Subcutaneous abdominal adipose tissue (tissue), 5 donors: Measurements from ENCODE around the gene MACROD2.

Source experiments
- H3K27ac ChIP-seq: one replicate; pipeline ENCODE4 v1.7.0; 2013; ENCODE audit warnings: low read depth, mild to moderate bottlenecking, inconsistent platforms, low read length, moderate library complexity
- H3K27me3 ChIP-seq, 5 donors: one replicate each; pipeline ENCODE4 v1.7.0; 2013; ENCODE audit warnings: low read length in 5 of 5, inconsistent platforms in 1 of 5; ENCODE audit not compliant: control insufficient read depth in 5 of 5, insufficient read depth in 4 of 5
- H3K36me3 ChIP-seq, 5 donors: one replicate each; pipeline ENCODE4 v1.7.0; 2013; ENCODE audit warnings: low read length in 5 of 5; ENCODE audit not compliant: control insufficient read depth in 5 of 5, insufficient read depth in 5 of 5
- H3K4me1 ChIP-seq, 5 donors: one replicate each; pipeline ENCODE4 v1.7.0; 2013; ENCODE audit warnings: low read length in 5 of 5, mild to moderate bottlenecking in 3 of 5, moderate library complexity in 1 of 5; ENCODE audit not compliant: control insufficient read depth in 5 of 5, insufficient read depth in 5 of 5
- H3K4me3 ChIP-seq, 5 donors: one replicate each; pipeline ENCODE4 v1.7.0; 2013; ENCODE audit warnings: low read length in 5 of 5, low read depth in 1 of 5
- H3K9ac ChIP-seq, 5 donors: one replicate each; pipeline ENCODE4 v1.7.0; 2013; ENCODE audit warnings: low read length in 5 of 5, mild to moderate bottlenecking in 4 of 5, moderate library complexity in 3 of 5
- H3K9me3 ChIP-seq, 5 donors: one replicate each; pipeline ENCODE4 v1.7.0; 2013; ENCODE audit warnings: low read length in 5 of 5; ENCODE audit not compliant: control insufficient read depth in 5 of 5
- donor health status: healthy.
- donor health status: healthy.
- donor health status: healthy.
- donor health status: healthy.
- donor health status: healthy.

MACROD2 gene

DNA sequence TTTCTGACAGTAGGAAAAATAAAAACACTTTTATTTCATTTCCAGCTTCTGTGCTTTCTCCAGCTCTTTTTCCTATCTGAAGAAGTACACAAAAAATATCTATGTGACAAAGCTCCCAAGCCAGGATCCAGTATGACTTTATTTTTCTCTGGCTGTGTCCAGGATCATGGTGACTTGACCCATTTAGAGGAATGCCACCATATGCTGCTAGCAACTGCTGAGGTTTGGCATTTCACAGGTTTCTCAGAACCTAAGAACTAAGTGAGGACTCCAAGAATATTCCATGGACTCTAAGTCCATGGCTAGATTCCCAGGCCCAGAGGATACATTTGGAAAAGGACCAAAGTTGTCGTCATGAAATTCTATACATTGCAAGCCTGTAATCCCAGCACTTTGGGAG, 1218.7 kb downstream of the MACROD2 start:
- H3K27ac ChIP-seq: no peak overlapping the region
- H3K9me3 ChIP-seq: peaks cover 0 to 4% (median 0%) of the 10 kb centered on the region in 5 donors
- H3K36me3 ChIP-seq: no peaks in the 10 kb centered on the region
- no peak overlapping the region for H3K9ac ChIP-seq
- no peaks in the 10 kb centered on the region for H3K27me3 ChIP-seq
- H3K4me1 ChIP-seq: no peaks in the 10 kb centered on the region
- no peak overlapping the region for H3K4me3 ChIP-seq

- no peak overlapping the region for H3K4me3 ChIP-seq
- H3K9me3 ChIP-seq: no peaks in the 10 kb centered on the region
- H3K27ac ChIP-seq: no peak overlapping the region
- no peaks in the 10 kb centered on the region for H3K4me1 ChIP-seq
- H3K36me3 ChIP-seq: no peaks in the 10 kb centered on the region
- H3K9ac ChIP-seq: no peak overlapping the region
- H3K27me3 ChIP-seq: no peaks in the 10 kb centered on the region
These were observed 1224.8 kb downstream of the MACROD2 start for GRCh38 chr20:15220009-15220656.

DNA sequence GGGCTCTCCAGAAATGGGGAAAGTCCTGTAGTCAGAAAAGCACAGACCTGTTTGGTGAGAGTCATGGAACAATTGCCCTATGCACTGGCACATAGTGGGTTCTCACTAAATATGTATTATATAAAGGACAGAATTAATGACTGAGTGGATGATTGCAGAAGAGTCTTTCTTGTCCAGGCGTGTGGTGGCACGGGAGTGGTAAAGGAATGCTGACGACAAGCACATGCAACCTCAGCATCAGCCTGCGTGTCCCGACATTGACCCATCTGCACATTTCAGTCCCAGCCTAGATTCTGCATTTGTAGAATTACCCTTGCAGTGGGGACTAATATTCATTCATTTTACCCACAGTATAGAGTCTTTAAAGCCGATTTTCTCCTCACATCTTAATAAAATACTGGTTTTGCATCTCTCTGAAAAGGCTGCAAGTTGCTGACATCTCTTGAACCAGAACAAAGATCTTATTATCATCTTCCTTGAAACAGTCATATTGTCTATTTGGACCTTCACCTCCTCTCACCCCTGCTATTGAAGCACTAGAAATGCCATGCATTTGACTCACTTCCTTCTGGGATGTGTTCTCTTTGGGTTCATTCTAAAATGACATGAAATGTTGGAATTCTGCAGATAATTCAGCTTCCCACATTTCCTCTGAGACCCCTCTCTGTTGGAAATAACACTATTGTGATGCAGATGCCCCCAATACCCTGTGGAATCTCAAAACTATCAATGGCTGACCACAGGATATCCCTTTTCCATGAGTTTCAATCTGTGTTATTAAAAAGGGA, 1225.7 kb downstream of the MACROD2 start:
- no peak overlapping the region for H3K9ac ChIP-seq
- no peaks in the 10 kb centered on the region for H3K9me3 ChIP-seq
- H3K27me3 ChIP-seq: no peaks in the 10 kb centered on the region
- no peak overlapping the region for H3K4me3 ChIP-seq
- H3K36me3 ChIP-seq: no peaks in the 10 kb centered on the region
- no peak overlapping the region for H3K27ac ChIP-seq
- H3K4me1 ChIP-seq: no peaks in the 10 kb centered on the region

DNA sequence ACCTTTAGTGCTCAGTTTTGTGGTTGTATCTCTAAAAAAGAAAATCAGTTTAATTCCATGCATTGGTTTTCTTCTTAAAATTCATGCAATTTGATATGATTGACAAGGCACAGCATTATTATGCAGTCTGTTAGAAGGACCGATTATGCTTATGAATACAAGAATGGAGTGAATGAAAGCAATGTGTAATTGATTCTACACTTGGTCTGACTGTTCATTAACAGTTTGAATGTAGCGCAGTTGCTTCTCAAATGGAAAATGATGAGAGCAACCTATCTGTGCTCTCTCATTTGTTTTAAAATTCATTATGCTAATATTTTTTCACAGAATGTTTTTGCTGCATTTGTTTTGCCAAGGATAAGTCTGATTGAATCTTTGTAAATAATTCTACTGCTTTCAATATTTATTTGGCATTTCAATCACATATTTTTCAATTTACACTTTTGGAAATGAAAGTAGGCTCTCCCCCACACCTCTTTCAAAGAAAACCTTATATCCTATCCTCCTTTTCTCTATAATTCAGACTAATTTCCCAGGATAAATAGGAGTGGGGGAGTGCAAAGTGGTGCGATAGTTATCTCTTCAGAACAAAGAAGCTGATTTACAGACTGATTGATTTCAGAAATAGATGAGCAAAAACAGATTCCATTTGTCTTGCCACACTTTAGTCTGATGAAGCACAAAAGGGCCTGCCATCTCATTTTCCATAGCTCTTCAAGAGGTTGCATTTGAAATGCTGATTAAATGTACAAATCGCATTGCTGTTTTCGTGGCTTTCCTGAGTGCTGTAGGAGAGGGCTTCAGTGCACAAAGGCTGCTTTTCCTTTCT, 1227.4 kb downstream of the MACROD2 start:
- Histone ChIP-seq H3K9ac (no peak overlapping the region), H3K27me3 (no peaks in the 10 kb centered on the region), H3K9me3 (no peaks in the 10 kb centered on the region), H3K4me1 (no peaks in the 10 kb centered on the region), H3K36me3 (no peaks in the 10 kb centered on the region), H3K27ac (no peak overlapping the region), H3K4me3 (no peak overlapping the region)

DNA sequence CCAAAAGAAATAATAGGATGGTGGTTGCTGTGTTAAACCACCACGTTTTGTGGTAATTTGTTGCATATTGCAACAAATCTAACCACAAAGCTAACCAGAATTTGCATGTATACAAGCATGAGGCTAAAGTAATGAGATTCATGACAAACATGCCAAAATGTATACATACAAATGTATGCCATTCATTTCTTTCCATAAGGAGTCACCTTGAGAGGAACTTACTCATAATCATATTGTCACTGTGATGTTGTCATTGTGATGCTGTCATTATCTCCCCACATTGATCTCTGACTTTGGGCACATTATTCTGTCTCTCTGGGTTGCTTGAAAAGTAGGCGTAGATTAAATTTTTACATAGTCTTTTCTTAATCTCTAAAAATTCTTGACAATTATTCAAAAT, 1228.9 kb downstream of the MACROD2 start:
- H3K27me3 ChIP-seq: no peaks in the 10 kb centered on the region
- no peaks in the 10 kb centered on the region for H3K36me3 ChIP-seq
- no peak overlapping the region for H3K4me3 ChIP-seq
- H3K9me3 ChIP-seq: peaks cover 0 to 2% (median 0%) of the 10 kb centered on the region in 5 donors
- H3K4me1 ChIP-seq: no peaks in the 10 kb centered on the region
- no peak overlapping the region for H3K9ac ChIP-seq
- H3K27ac ChIP-seq: no peak overlapping the region

DNA sequence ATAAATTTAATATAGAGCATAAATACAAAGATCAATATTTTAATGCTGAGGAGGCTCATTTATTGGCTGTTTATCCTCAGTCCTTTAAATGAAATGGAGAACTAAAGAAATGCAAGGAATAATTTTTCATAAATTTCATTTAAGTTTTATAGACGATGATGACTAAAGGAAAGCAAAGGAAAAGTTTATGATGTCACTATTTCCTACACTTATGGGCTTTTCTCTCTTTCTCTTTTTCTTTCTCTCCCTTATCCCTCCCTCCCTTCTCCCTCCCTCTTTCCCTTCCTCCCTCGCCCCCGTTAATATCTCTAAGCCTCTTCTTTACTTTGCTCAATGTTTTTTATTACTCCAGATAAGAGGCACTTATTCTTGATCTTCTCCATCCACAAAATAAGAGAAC, 1231.8 kb downstream of the MACROD2 start:
- Histone ChIP-seq H3K9me3 (peaks cover 0 to 6% (median 4%) of the 10 kb centered on the region in 5 donors), H3K9ac (no peak overlapping the region), H3K4me3 (no peak overlapping the region), H3K36me3 (no peaks in the 10 kb centered on the region), H3K4me1 (no peaks in the 10 kb centered on the region), H3K27ac (no peak overlapping the region), H3K27me3 (no peaks in the 10 kb centered on the region)

DNA sequence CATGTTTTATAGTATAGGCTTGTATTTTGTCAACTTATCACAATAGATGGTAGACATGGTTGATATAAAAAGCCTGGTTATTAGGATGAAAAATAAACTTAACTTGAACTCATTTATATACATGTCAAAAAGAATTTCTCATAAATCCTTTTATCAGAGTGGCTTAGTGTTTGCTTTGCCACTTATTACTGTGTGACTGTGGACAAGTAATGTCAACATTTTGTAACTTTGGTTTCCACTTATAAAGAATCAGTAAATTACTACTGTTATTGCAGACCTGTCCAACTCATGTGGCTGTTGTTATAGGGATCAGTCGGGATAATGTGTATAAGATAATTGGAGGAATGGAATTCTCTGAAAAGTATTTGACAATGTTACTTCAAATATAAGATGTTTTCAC, 1236.9 kb downstream of the MACROD2 start:
- Histone ChIP-seq H3K27me3 (no peaks in the 10 kb centered on the region), H3K36me3 (no peaks in the 10 kb centered on the region), H3K4me1 (no peaks in the 10 kb centered on the region), H3K9me3 (peaks cover 0 to 6% (median 4%) of the 10 kb centered on the region in 5 donors), H3K4me3 (no peak overlapping the region), H3K27ac (no peak overlapping the region), H3K9ac (no peak overlapping the region)

GRCh38 chr20:15235471-15236198, 1240.3 kb downstream of the MACROD2 start:
- Histone ChIP-seq H3K4me3 (no peak overlapping the region), H3K27ac (no peak overlapping the region), H3K9ac (no peak overlapping the region), H3K27me3 (no peaks in the 10 kb centered on the region), H3K9me3 (no peaks in the 10 kb centered on the region), H3K36me3 (no peaks in the 10 kb centered on the region), H3K4me1 (no peaks in the 10 kb centered on the region)

DNA sequence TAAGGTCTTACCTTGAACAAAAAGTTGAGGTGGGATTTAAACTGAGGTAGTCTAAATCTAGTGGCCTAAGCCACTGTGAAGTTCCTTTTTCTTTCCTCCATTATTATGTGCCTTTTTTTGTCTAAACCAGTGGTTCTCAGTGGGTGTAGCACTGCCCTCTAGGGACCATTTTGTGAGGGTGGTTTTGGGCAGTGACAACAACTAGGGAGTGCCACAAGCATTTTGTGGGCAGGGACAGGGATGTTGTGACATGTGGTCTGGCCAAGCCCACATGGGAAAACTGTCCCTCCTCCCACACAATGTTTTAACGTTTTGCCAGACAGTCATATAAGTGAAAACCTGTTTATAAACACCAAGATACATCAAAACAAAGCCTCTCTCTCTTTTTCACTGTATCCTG, 1241.5 kb downstream of the MACROD2 start:
- Histone ChIP-seq H3K4me3 (no peak overlapping the region), H3K4me1 (no peaks in the 10 kb centered on the region), H3K27me3 (no peaks in the 10 kb centered on the region), H3K27ac (no peak overlapping the region), H3K9ac (no peak overlapping the region), H3K9me3 (no peaks in the 10 kb centered on the region), H3K36me3 (no peaks in the 10 kb centered on the region)
